ENCODE data around the gene SEMA3F. TPM values are rescaled to one million over a fixed set of nuclear protein-coding genes. Genes with fewer than 3 reads are reported as not detected.
A peak's percentile ranks its signal among the peaks of the same experiment; 100 is the strongest.
"Not testable (repeated sequence)": the region's sequence is repeated elsewhere in the genome, so short reads cannot be mapped to it uniquely, and the experiment has no call there.

Gene SEMA3F
- total RNA-seq, 3 donors from 2014 or later = 10.7 to 15.3 (median 14.6) TPM

- no peaks in the 10 kb centered on the region for H3K9me3 ChIP-seq
- no peak for TF ChIP-seq CTCF (IDR thresholded peaks at IDR 0.05)
- H3K4me1 ChIP-seq (ENCODE audit: low read depth) = peaks cover 11% of the 10 kb centered on the region
- ATAC-seq (no peak), DNase-seq (no peak)
- H3K36me3 ChIP-seq (ENCODE audit: low read depth) = no peaks in the 10 kb centered on the region
- H3K4me3 ChIP-seq = no peak overlapping the region
- intact Hi-C loops (cut with DNase I, micrococcal nuclease) = no loop called here
These were observed 53.7 kb downstream of the SEMA3F start for GRCh38 chr3:50208677-50209344.

GRCh38 chr3:50210176-50210509 lies 55.0 kb downstream of the SEMA3F start:
- TF ChIP-seq CTCF (IDR thresholded peaks at IDR 0.05) = no peak
- no peaks in the 10 kb centered on the region for H3K9me3 ChIP-seq
- ATAC-seq (no peak), DNase-seq (no peak)
- H3K4me1 ChIP-seq (ENCODE audit: low read depth) = peaks cover 7% of the 10 kb centered on the region
- no peaks in the 10 kb centered on the region for H3K36me3 ChIP-seq (ENCODE audit: low read depth)
- no peak overlapping the region for H3K4me3 ChIP-seq
- intact Hi-C loops (cut with DNase I, micrococcal nuclease) = no loop called here

- intact Hi-C loops (cut with DNase I, micrococcal nuclease) = no loop called here
These were observed 55.6 kb downstream of the SEMA3F start for GRCh38 chr3:50210510-50211367.

GRCh38 chr3:50211368-50211717 lies 56.2 kb downstream of the SEMA3F start:
- H3K36me3 ChIP-seq (ENCODE audit: low read depth); intact Hi-C loops (cut with DNase I, micrococcal nuclease); H3K9me3 ChIP-seq; DNase-seq; H3K4me1 ChIP-seq (ENCODE audit: low read depth); H3K4me3 ChIP-seq: not testable (repeated sequence)
- ATAC-seq = peak; percentile 3

More at GRCh38 chr3:50210510-50211367, 55.6 kb downstream of the SEMA3F start:
- no peak overlapping the region for H3K4me3 ChIP-seq
- H3K4me1 ChIP-seq (ENCODE audit: low read depth) = peaks cover 1% of the 10 kb centered on the region
- ATAC-seq (peak; percentile 70), DNase-seq (no peak)
- no peaks in the 10 kb centered on the region for H3K9me3 ChIP-seq
- H3K36me3 ChIP-seq (ENCODE audit: low read depth) = no peaks in the 10 kb centered on the region
- TF ChIP-seq CTCF (IDR thresholded peaks at IDR 0.05) = no peak

GRCh38 chr3:50211930-50212329 lies 56.8 kb downstream of the SEMA3F start:
- TF ChIP-seq CTCF (IDR thresholded peaks at IDR 0.05) = no peak
- ATAC-seq (no peak), DNase-seq (no peak)
- Histone ChIP-seq H3K9me3 (no peaks in the 10 kb centered on the region), H3K36me3 (ENCODE audit: low read depth) (no peaks in the 10 kb centered on the region), H3K4me3 (no peak overlapping the region), H3K4me1 (ENCODE audit: low read depth) (no peaks in the 10 kb centered on the region)
- intact Hi-C loops (cut with DNase I, micrococcal nuclease) = no loop called here

- ATAC-seq (no peak), DNase-seq (no peak)
- Histone ChIP-seq H3K36me3 (ENCODE audit: low read depth) (no peaks in the 10 kb centered on the region), H3K4me3 (no peak overlapping the region), H3K4me1 (ENCODE audit: low read depth) (no peaks in the 10 kb centered on the region), H3K9me3 (no peaks in the 10 kb centered on the region)
- TF ChIP-seq CTCF (IDR thresholded peaks at IDR 0.05) = no peak
- intact Hi-C loops (cut with DNase I, micrococcal nuclease) = no loop called here
These were observed 57.4 kb downstream of the SEMA3F start for GRCh38 chr3:50212502-50212901.
